Neuronal stem cell (in vitro differentiated cells): ENCODE results near the gene METTL9.
A peak's percentile ranks its signal among the peaks of the same experiment; 100 is the strongest.

Experiments
- DNase-seq: peaks from one replicate; pipeline ENCODE4 v3.0.0-alpha.2; 2013; ENCODE audit warnings: low spot score
- H2AFZ ChIP-seq: one replicate; pipeline ENCODE4 v1.6.1; 2013; ENCODE audit warnings: mild to moderate bottlenecking, low read length, inconsistent platforms
- H2AK5ac ChIP-seq: 2 replicates; pipeline ENCODE4 v1.6.1; 2013; ENCODE audit warnings: low read depth, mild to moderate bottlenecking, inconsistent platforms, low read length, moderate library complexity, mixed read lengths
- H2BK120ac ChIP-seq: 2 replicates; pipeline ENCODE4 v1.6.1; 2013; ENCODE audit warnings: low read depth, mild to moderate bottlenecking, inconsistent platforms, low read length, moderate library complexity, mixed read lengths
- H2BK12ac ChIP-seq: one replicate; pipeline ENCODE4 v1.6.1; 2013; ENCODE audit warnings: low read length, inconsistent platforms
- H2BK15ac ChIP-seq: 2 replicates; pipeline ENCODE4 v1.6.1; 2013; ENCODE audit warnings: mild to moderate bottlenecking, low read length, inconsistent platforms, mixed read lengths
- H2BK5ac ChIP-seq: one replicate; pipeline ENCODE4 v1.6.1; 2013; ENCODE audit warnings: inconsistent platforms, mild to moderate bottlenecking, low read length, moderate library complexity
- H3K14ac ChIP-seq: one replicate; pipeline ENCODE4 v1.6.1; 2013; ENCODE audit warnings: low read length, inconsistent platforms
- H3K18ac ChIP-seq: 2 replicates; pipeline ENCODE4 v1.6.1; 2013; ENCODE audit warnings: low read length, inconsistent platforms
- H3K23ac ChIP-seq: 2 replicates; pipeline ENCODE4 v1.6.1; 2013; ENCODE audit warnings: low read depth, mild to moderate bottlenecking, mixed read lengths, low read length, inconsistent platforms; ENCODE audit not compliant: poor library complexity
- H3K27ac ChIP-seq: replicated peaks from 3 replicates; pipeline ENCODE4 v1.5.1; 2013; ENCODE audit warnings: low read length, inconsistent platforms
- H3K27me3 ChIP-seq, 3 experiments: 2 replicates each; pipeline ENCODE4 v1.6.1; 2013; ENCODE audit warnings: low read length in 3 of 3, mild to moderate bottlenecking in 2 of 3, inconsistent platforms in 1 of 3, low read depth in 1 of 3, mixed read lengths in 1 of 3, moderate library complexity in 1 of 3; ENCODE audit not compliant: control insufficient read depth in 3 of 3, insufficient read depth in 3 of 3
- H3K36me3 ChIP-seq, 2 donors: replicated peaks in 1 of 2; 2 replicates each; pipeline ENCODE4 v1.6.1; 2013; ENCODE audit warnings: low read length in 2 of 2; ENCODE audit not compliant: control insufficient read depth in 2 of 2, insufficient read depth in 2 of 2
- H3K4ac ChIP-seq: 2 replicates; pipeline ENCODE4 v1.6.1; 2013; ENCODE audit warnings: inconsistent platforms, mild to moderate bottlenecking, low read length, moderate library complexity
- H3K4me1 ChIP-seq, 2 donors: 1 replicate in 1 of 2; 2 replicates in 1 of 2; pipeline ENCODE4 v1.6.1; 2013; ENCODE audit warnings: low read length in 2 of 2, low read depth in 1 of 2; ENCODE audit not compliant: control insufficient read depth in 2 of 2, insufficient read depth in 1 of 2
- H3K4me2 ChIP-seq: one replicate; pipeline ENCODE4 v1.6.1; 2013; ENCODE audit warnings: mild to moderate bottlenecking, low read length, inconsistent platforms; ENCODE audit not compliant: insufficient read depth, poor library complexity, severe bottlenecking
- H3K4me3 ChIP-seq, 2 donors: 2 replicates each; pipeline ENCODE4 v1.5.1; 2013; ENCODE audit warnings: low read length in 2 of 2, mild to moderate bottlenecking in 2 of 2, inconsistent platforms in 1 of 2, moderate library complexity in 1 of 2
- H3K79me1 ChIP-seq: one replicate; pipeline ENCODE4 v1.6.1; 2013; ENCODE audit warnings: low read depth, mild to moderate bottlenecking, inconsistent platforms, low read length, moderate library complexity
- H3K9ac ChIP-seq: one replicate; pipeline ENCODE4 v1.6.1; 2013; ENCODE audit warnings: mild to moderate bottlenecking, low read depth, low read length, inconsistent platforms; ENCODE audit not compliant: poor library complexity
- H3K9me3 ChIP-seq, 2 donors: replicated peaks in 1 of 2; 2 replicates each; pipeline versions ENCODE3 to v1.6.1; 2013; ENCODE audit warnings: low read length in 2 of 2, mild to moderate bottlenecking in 2 of 2, inconsistent platforms in 1 of 2, low read depth in 1 of 2, mixed read lengths in 1 of 2, moderate library complexity in 1 of 2; ENCODE audit not compliant: control insufficient read depth in 2 of 2, insufficient read depth in 1 of 2
- H4K8ac ChIP-seq: one replicate; pipeline ENCODE4 v1.6.1; 2013; ENCODE audit warnings: low read depth, mild to moderate bottlenecking, inconsistent platforms, low read length, moderate library complexity
- H4K91ac ChIP-seq: one replicate; pipeline ENCODE4 v1.6.1; 2013; ENCODE audit warnings: low read length, low read depth, mild to moderate bottlenecking, inconsistent platforms; ENCODE audit not compliant: poor library complexity
- WGBS, 2 donors: extraction: QIAGEN DNeasy Blood & Tissue Kit; methylation state at CpG; one replicate each; pipeline ENCODE4 v1.1.7; 2013; ENCODE audit warnings: missing lambda C conversion rate in 2 of 2, mixed read lengths in 1 of 2; ENCODE audit not compliant: insufficient read length in 2 of 2, insufficient replicate concordance in 1 of 2; ENCODE audit errors: extremely low coverage in 2 of 2; 5-methylcytosine and 5-hydroxymethylcytosine counted together

The METTL9 gene

DNA sequence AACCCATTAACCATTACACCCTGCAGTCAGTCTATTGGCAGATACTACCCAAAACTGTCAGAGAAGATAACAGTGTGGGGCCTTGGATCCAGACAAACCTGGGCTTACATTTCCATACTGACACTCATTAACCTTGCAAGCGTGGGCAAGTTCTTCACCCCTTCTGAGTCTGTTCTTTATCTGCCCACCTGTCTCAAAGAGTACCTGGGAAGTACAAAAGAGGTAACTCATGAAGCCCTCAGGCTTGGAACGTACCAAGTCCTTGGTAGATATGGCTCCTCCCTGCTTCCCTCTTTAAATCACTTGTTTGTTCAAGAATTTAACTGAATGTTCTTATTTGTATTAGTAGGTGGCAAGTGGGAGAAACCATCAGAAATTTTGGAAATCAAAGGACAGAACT lies 55.5 kb downstream of the METTL9 start:
- no peak overlapping the region for H2AK5ac ChIP-seq
- H3K79me1 ChIP-seq: peaks cover 2% of the 10 kb centered on the region
- H3K14ac ChIP-seq: no peak overlapping the region
- H3K4ac ChIP-seq: no peak overlapping the region
- no peak overlapping the region for H3K9ac ChIP-seq
- H3K36me3 ChIP-seq: peaks cover 6 to 49% of the 10 kb centered on the region in 2 donors
- H3K18ac ChIP-seq: no peak overlapping the region
- no CpG with 5 or more reads among the region's 2 CpGs for WGBS, 2 donors
- no peak overlapping the region for H2AFZ ChIP-seq
- no peak overlapping the region for H3K23ac ChIP-seq
- no peak overlapping the region for H2BK15ac ChIP-seq
- no peak overlapping the region for H3K4me3 ChIP-seq
- no peak overlapping the region for H4K91ac ChIP-seq
- DNase-seq: no peak
- no peak overlapping the region for H2BK120ac ChIP-seq
- H3K27me3 ChIP-seq: no peaks in the 10 kb centered on the region
- H4K8ac ChIP-seq: no peak overlapping the region
- no peaks in the 10 kb centered on the region for H3K4me1 ChIP-seq
- no peak overlapping the region for H3K27ac ChIP-seq
- H2BK12ac ChIP-seq: no peak overlapping the region
- H3K4me2 ChIP-seq: no peak overlapping the region
- H2BK5ac ChIP-seq: no peak overlapping the region
- peaks cover 0 to 4% of the 10 kb centered on the region in 2 donors for H3K9me3 ChIP-seq

DNA sequence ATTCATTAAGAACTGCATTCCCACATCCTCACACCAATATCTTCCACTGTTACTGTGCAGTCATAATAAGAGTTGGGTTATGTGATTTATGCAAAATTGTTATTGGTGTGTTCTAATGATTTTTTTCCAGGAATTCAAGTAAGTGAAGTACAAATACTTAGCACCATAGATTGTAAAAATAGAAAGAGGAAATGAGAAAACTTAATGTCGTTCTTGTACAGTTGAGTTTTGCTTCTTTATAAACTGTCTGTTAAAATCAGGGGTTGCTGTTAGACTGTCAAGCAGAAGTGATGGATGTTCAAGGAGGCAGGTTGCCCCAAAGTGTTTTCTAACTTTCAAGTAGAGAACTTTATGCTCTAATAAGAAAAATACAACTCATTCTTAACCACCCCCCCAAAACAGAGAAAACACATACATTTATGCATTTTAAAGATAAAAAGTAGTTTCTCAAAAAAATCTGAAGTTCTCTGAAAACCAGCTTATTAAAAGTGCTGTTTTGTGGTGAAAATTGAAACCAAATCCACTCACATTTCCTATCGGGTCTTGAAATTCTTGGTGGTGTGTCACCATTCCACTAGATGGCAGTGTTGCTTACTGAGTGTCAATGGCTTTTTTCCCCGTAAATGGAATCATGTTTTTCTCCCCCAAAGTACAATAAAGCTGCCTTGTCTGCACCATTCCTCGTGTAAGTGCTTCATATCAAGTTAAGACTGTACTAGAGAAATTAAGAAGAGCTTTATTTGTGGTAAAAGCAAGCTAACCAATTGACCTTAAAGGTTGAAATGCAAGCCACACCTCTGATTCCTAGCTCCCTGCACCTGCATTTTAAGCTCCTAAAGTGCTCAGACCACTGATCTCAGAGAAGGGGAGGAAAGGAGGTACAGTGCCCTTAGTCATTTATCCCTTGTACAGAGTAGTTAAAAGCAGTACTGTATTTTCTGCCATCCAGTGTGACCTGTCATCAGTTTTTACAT lies 57.7 kb downstream of the METTL9 start:
- H3K79me1 ChIP-seq: peaks cover 2% of the 10 kb centered on the region
- H3K27ac ChIP-seq: no peak overlapping the region
- H3K14ac ChIP-seq: no peak overlapping the region
- H2BK5ac ChIP-seq: no peak overlapping the region
- no peaks in the 10 kb centered on the region for H3K4me1 ChIP-seq
- H2BK15ac ChIP-seq: no peak overlapping the region
- no peak overlapping the region for H2BK120ac ChIP-seq
- peak; percentile 55 for DNase-seq
- no CpG with 5 or more reads among the region's 4 CpGs for WGBS, 2 donors
- no peak overlapping the region for H2AK5ac ChIP-seq
- no peak overlapping the region for H3K18ac ChIP-seq
- H3K27me3 ChIP-seq: no peaks in the 10 kb centered on the region
- no peak overlapping the region for H3K23ac ChIP-seq
- H3K4me3 ChIP-seq: no peak overlapping the region
- no peak overlapping the region for H2AFZ ChIP-seq
- peaks cover 0 to 4% of the 10 kb centered on the region in 2 donors for H3K9me3 ChIP-seq
- no peak overlapping the region for H3K9ac ChIP-seq
- H3K4ac ChIP-seq: no peak overlapping the region
- no peak overlapping the region for H3K4me2 ChIP-seq
- no peak overlapping the region for H2BK12ac ChIP-seq
- H4K91ac ChIP-seq: no peak overlapping the region
- no peak overlapping the region for H4K8ac ChIP-seq
- peaks cover 6 to 49% of the 10 kb centered on the region in 2 donors for H3K36me3 ChIP-seq

DNA sequence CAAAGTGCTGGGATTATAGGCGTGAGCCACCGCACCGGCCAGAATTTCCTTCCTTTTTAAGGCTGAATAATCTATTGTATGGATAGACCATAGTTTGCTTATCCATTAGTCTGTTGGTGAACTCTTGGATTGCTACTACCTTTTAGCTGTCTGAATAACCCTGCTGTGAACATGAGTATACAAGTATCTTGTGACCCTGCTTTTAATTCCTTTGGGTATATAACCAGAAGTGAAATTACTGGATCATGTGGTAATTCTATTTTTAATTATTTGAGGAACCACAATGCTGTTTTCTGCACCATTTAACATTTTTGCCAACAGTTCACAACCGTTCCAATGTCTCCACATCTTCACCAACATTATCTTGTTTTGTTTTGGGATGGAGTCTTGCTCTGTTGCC lies 59.7 kb downstream of the METTL9 start:
- no peak overlapping the region for H3K23ac ChIP-seq
- H2BK15ac ChIP-seq: no peak overlapping the region
- no peak overlapping the region for H4K91ac ChIP-seq
- H3K4me1 ChIP-seq: peaks cover 0 to 2% of the 10 kb centered on the region in 2 donors
- WGBS, 2 donors: no CpG with 5 or more reads among the region's 4 CpGs
- no peaks in the 10 kb centered on the region for H3K79me1 ChIP-seq
- H2AFZ ChIP-seq: no peak overlapping the region
- no peak overlapping the region for H3K9ac ChIP-seq
- H2BK12ac ChIP-seq: no peak overlapping the region
- H2AK5ac ChIP-seq: no peak overlapping the region
- H3K27me3 ChIP-seq: no peaks in the 10 kb centered on the region
- DNase-seq: no peak
- H3K9me3 ChIP-seq: no peaks in the 10 kb centered on the region
- no peak overlapping the region for H2BK5ac ChIP-seq
- H3K14ac ChIP-seq: no peak overlapping the region
- no peak overlapping the region for H4K8ac ChIP-seq
- peaks cover 3 to 36% of the 10 kb centered on the region in 2 donors for H3K36me3 ChIP-seq
- H3K4me3 ChIP-seq: no peak overlapping the region
- H3K4ac ChIP-seq: no peak overlapping the region
- H3K27ac ChIP-seq: no peak overlapping the region
- H3K4me2 ChIP-seq: no peak overlapping the region
- H3K18ac ChIP-seq: no peak overlapping the region
- H2BK120ac ChIP-seq: no peak overlapping the region

DNA sequence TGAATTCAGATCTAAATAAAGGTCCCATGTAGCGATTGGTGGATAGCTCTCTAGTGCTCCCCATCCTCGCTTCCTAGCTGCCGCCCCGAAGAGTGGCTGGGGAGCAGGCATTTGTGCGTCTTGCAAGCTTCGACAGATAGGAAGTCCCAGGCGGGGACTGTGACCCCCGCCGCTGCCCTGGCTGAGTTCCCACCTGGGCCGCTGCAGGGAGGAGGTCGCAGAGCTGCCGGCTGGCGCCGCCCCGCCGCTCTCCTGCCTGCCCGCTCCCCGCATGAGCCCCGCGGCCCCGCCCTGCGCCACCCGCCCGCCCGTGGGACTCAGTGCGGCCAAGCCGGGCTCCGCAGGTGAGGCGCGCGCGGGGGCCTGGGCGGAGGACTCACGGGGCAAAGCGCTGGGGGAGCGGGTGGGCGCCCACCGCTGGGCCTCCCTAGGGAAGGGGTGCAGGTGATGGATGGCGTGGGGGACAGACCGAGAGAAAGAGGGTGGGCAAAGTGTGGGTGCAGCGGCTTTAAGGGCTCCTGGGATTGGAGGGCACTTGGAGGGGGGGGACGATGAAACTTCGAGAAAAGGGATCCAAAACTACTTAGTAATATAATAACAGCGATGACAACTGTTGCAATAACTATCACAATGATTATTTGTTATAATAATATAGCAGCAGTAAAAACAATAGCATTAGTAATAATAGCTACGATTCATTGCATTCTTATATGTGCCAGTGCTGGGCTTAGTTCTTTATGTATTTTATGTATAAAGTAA lies 64.7 kb downstream of the METTL9 start, which contains the start of gene OTOA:
OTOA (plus strand) TSS at position 80 of the 759 bp plus-strand sequence. CDS start 14,547 bp downstream, outside the sequence.
- Histone ChIP-seq H3K79me1 (no peaks in the 10 kb centered on the region), H2AFZ (no peak within 1 kb of the TSS), H3K4me1 (peaks cover 3 to 18% of the 10 kb centered on the region in 2 donors), H2BK12ac (no peak within 1 kb of the TSS), H3K4ac (no peak within 1 kb of the TSS), H2BK5ac (no peak within 1 kb of the TSS), H4K91ac (no peak within 1 kb of the TSS), H2AK5ac (no peak within 1 kb of the TSS), H3K23ac (no peak within 1 kb of the TSS), H3K4me3 (no peak within 1 kb of the TSS), H3K18ac (peak within 1 kb of the TSS; percentile 90), H3K9ac (no peak within 1 kb of the TSS), H3K4me2 (no peak within 1 kb of the TSS), H3K14ac (no peak within 1 kb of the TSS), H2BK120ac (no peak within 1 kb of the TSS), H3K27ac (no peak within 1 kb of the TSS), H2BK15ac (peak within 1 kb of the TSS; percentile 61), H4K8ac (no peak within 1 kb of the TSS), H3K36me3 (peaks cover 0 to 3% of the 10 kb centered on the region in 2 donors), H3K27me3 (no peaks in the 10 kb centered on the region), H3K9me3 (no peaks in the 10 kb centered on the region)
- WGBS, 2 donors: no CpG with 5 or more reads among the region's 45 CpGs
- DNase-seq: no peak
